DMS 273 (cell line): ENCODE data around the gene ACACA.
A peak's percentile ranks its signal among the peaks of the same experiment; 100 is the strongest.

ENCODE experiments used
- DNase-seq: peaks from one replicate; lab custom pipeline; 2025; ENCODE audit not compliant: unreplicated experiment; lab: John Stamatoyannopoulos, UW

ACACA gene

GRCh38 chr17:37399265-37399803 lies 7.3 kb downstream of the ACACA start:
- no peak for DNase-seq

GRCh38 chr17:37393352-37393751 lies 13.3 kb downstream of the ACACA start:
- DNase-seq, result no peak

GRCh38 chr17:37392024-37392590 lies 14.5 kb downstream of the ACACA start:
- DNase-seq, result no peak

GRCh38 chr17:37391146-37391545 lies 15.5 kb downstream of the ACACA start:
- DNase-seq, result no peak

DNA sequence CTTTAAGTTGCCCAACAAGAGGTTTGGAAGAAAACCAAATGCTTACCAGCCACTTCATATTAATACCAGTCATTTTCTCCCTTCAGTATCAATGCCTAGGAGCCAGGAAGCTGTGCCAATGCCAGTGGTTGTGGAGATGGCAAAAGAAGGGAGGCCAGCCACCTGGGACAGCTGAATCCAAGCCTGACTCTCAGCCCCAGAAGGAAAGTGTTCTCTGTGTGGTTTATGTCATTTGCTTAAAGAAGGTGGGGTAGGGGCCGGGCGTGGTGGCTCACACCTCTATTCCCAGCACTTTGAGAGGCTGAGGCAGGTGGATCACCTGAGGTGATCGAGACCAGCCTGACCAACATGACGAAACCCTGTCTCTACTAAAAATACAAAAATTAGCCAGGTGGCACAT lies 17.5 kb downstream of the ACACA start:
- DNase-seq, result no peak

DNA sequence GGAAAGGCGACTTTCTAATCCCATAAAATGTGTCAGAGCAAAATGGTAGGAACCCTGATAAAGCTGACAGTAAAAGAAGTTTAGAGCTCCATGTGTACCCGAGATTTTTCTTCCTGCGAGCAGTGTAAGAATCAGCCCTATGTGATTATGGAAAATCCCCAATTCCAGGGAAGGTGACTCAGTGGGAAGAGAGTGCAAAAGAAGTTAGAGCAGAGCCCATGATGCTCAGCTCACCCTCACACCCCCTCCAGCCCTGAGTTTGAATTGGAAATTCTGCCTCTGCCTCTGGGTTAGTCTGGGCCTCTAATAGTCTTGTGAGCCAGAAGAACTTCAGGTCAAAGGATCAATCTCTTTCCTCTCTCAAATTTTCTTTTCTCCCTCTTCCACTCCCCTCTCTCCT lies 18.4 kb downstream of the ACACA start:
- no peak for DNase-seq

DNA sequence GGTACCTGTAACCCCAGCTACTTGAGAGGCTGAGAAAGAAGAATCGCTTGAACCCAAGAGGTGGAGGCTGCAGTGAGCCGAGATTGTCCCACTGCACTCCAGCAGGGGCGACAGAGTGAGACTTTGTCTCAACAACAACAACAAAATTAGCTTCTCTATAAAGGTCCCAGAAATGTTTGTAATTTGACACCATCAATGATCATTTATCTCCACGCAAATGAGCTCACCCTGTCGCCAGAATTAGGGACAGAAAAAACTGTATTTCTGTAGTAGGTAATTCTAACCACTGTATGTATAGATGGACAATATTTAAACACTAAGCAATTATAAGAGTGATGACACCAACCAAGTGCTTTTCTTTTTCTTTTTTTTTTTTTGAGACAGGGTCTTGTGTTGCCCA lies 20.2 kb downstream of the ACACA start:
- no peak for DNase-seq

GRCh38 chr17:37385474-37385990 lies 21.1 kb downstream of the ACACA start:
- no peak for DNase-seq

DNA sequence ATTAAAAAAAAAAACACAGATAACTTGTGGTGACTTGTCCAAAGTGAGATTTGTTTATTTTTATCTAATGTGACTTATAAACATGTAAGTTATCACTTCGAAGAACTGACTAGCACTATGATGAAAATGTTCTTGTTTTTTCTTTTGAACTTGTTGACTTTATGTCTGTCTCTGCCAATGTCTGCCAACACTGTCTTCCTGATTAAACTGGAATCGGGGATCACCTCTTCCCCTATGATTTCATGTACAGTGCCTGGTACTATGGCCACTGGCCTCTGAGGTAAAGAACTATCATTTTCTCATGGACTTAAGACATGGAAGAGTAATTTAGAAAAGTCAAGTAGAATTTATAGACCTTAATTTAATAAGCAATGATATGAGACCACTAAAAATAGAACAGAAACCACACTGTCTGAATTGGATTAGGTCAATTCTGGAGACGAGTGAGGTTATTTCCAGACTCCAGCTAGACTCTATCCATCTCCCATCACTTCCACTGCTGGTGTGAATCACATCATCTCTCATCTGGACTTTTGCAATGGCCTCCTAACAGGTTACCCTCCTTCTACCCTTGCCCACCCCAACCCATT lies 22.0 kb downstream of the ACACA start:
- DNase-seq, result no peak

GRCh38 chr17:37382056-37382455 lies 24.6 kb downstream of the ACACA start:
- no peak for DNase-seq

- DNase-seq, result no peak
Measured at GRCh38 chr17:37375706-37376105, 30.9 kb downstream of the ACACA start, which contains the start of gene C17orf78. C17orf78 (plus strand) TSS chr17:37375985; CDS start chr17:37376093, 108 bp downstream.

DNA sequence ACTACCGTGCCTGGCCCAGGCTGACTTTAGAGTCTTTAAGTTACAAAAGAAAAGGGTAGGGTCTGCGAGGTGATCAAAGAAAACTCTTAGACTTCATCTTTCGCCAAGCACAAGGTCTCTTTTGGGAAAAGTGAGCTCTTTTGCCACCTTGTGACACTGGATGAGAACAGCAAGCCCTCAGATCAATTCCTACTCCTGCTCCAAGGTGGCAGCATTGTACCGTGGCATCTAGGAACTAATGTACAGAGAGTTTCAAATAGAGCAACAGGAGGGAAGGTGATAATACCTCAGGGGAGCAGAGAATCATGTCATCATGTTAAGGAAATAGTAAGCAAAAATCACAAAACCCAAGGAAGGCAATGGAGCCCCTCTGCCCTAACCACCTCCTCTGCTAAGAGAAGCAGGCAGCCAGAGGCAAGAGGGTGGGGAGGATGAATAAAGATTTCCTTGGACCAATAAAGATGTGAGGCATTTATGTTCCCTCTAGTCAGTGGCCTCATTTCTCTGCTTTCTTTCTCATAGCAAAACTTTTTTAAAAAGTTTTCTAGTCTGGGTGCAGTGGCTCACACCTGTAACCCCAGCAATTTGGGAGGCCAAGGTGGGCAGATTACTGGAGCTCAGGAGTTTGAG lies 33.0 kb downstream of the ACACA start:
- DNase-seq, result peak; percentile 93

GRCh38 chr17:37368577-37368976 lies 38.1 kb downstream of the ACACA start:
- no peak for DNase-seq

- no peak for DNase-seq
Measured at GRCh38 chr17:37365589-37365988, 41.0 kb downstream of the ACACA start.

GRCh38 chr17:37361543-37361942 lies 45.1 kb downstream of the ACACA start:
- DNase-seq, result peak; percentile 71

DNA sequence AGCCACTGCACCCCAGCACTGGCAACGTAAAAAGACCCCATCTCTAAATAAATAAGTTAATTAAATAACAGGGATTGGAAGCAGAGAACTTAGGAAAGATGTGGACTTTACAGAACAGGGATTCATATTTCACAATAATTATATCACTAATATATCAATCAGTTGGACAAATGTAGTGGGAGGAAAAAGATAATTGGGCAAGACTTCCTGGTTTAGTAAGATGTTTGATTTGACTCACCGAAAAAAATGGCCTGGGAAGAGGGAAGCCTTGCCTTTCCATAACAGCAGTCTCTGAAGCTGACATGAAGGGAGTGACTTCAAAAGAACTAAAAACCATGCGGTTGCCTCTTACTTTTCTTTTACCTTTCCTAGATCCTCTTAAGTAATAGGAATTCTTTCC lies 46.0 kb downstream of the ACACA start:
- peak; percentile 21 for DNase-seq

DNA sequence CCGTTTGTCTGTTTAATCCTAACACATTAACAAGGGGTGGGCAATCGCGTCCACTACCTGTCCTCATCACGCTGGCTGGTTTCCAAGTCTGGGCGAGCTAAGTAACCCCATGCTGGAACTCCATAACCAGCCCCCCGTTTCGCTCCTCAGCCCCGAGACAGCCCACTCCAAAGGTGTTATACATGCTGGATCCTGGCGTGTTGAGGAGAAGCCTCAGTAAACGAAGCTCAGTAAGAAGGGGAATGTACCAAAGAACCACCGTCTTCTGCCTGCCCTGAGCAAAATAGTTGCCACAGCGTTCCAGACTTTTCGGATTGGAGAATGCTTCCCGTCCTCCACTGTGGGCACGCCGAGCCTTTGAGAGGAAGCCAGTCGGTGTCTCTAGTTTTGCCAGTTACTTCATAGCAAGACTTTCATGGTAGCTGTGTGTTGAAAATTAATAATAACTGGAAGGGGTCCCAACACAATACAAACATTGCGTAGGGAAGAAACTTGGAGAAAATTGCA lies 46.9 kb downstream of the ACACA start:
- no peak for DNase-seq

- peak; percentile 98 for DNase-seq
Measured at GRCh38 chr17:37358830-37359681, 47.6 kb downstream of the ACACA start.

GRCh38 chr17:37358098-37358829 lies 48.4 kb downstream of the ACACA start:
- DNase-seq, result peak; percentile 92
